Endothelial cell of umbilical vein (primary cell): ENCODE data around the gene LEMD3. TPM values are rescaled to one million over a fixed set of nuclear protein-coding genes. Genes with fewer than 3 reads are reported as not detected.

Experiments used
- Bru-seq: library from RNA; stranded (reverse); fragments of 400-500 nt; gene quantifications from one replicate; lab custom pipeline; 2021; lab: Mats Ljungman, UMichigan
- BruChase-seq, 2 experiments: library from RNA; stranded (reverse); fragments of 400-500 nt; gene quantifications; one replicate each; lab custom pipeline; 2021; lab: Mats Ljungman, UMichigan
- BruUV-seq: library from RNA; stranded (reverse); fragments of 400-500 nt; replicated peaks from 2 replicates; lab custom pipeline; 2021; lab: Mats Ljungman, UMichigan
- CTCF ChIA-PET: fragments of 300-600, 350-600 bp; sonication (Branson Sonifier 250); formaldehyde crosslinking; loops from one replicate; lab custom pipeline; 2021; ENCODE audit warnings: antibody characterized with exemption, inconsistent platforms; lab: Charles Lee
- POLR2A ChIA-PET: fragments of 300-600, 350-600 bp; sonication (Branson Sonifier 250); formaldehyde crosslinking; loops from one replicate; lab custom pipeline; 2021; ENCODE audit warnings: antibody characterized with exemption, inconsistent platforms; lab: Charles Lee
- DNase-seq: peaks from one replicate; pipeline ENCODE4 v3.0.0-alpha.2; 2011; ENCODE audit warnings: low read depth, low spot score
- FAIRE-seq: peaks from 2 replicates; lab custom pipeline; 2011; peaks lifted over from hg19 to GRCh38; lab: Jason Lieb, UNC
- H2AFZ ChIP-seq: 2 replicates; pipeline ENCODE4 v1.6.0; 2012; ENCODE audit warnings: low read depth, low read length, control low read depth, inconsistent platforms
- H3K27ac ChIP-seq: 2 replicates; pipeline ENCODE4 v1.5.1; 2011; ENCODE audit warnings: low read depth, mild to moderate bottlenecking, control low read depth, low read length, moderate library complexity; ENCODE audit not compliant: insufficient read depth
- H3K27me3 ChIP-seq, 2 experiments: 2 replicates each; pipeline versions ENCODE4 v1.6.0 to v1.6.1; 2011; ENCODE audit warnings: low read length in 2 of 2, mixed read lengths in 1 of 2; ENCODE audit not compliant: control insufficient read depth in 2 of 2, insufficient read depth in 2 of 2
- H3K36me3 ChIP-seq, 2 experiments: 2 replicates in 1 of 2; 3 replicates in 1 of 2; pipeline ENCODE4 v1.5.1; 2011; ENCODE audit warnings: low read length in 2 of 2, mild to moderate bottlenecking in 1 of 2, moderate library complexity in 1 of 2; ENCODE audit not compliant: control insufficient read depth in 2 of 2, insufficient read depth in 2 of 2; ENCODE audit errors: extremely low read depth in 1 of 2
- H3K4me1 ChIP-seq: 3 replicates; pipeline ENCODE4 v1.5.1; 2011; ENCODE audit warnings: mild to moderate bottlenecking, low read length; ENCODE audit not compliant: control insufficient read depth, insufficient read depth; ENCODE audit errors: extremely low read depth
- H3K4me2 ChIP-seq: 2 replicates; pipeline ENCODE4 v1.6.1; 2011; ENCODE audit warnings: low read length, control low read depth, mixed read lengths; ENCODE audit not compliant: insufficient read depth
- H3K4me3 ChIP-seq, 3 experiments: fragments of 200-600 bp in 1 of 3; sonication (generic), shearing (Covaris generic) in 1 of 3; replicated peaks in 1 of 3; 2 replicates each; pipeline ENCODE4 v1.5.1; 2011 to 2016; ENCODE audit warnings: control low read depth in 3 of 3, low read length in 3 of 3, mild to moderate bottlenecking in 2 of 3, inconsistent platforms in 1 of 3, low read depth in 1 of 3, moderate library complexity in 1 of 3; ENCODE audit not compliant: insufficient read depth in 1 of 3
- H3K79me2 ChIP-seq: 2 replicates; pipeline ENCODE4 v1.6.0; 2012; ENCODE audit warnings: low read length, inconsistent platforms; ENCODE audit not compliant: control insufficient read depth, insufficient read depth
- H3K9ac ChIP-seq: replicated peaks from 2 replicates; pipeline ENCODE3; 2011; ENCODE audit warnings: low read length, control low read depth; ENCODE audit not compliant: insufficient read depth; ENCODE audit errors: extremely low read depth
- H3K9me1 ChIP-seq: replicated peaks from 3 replicates; pipeline ENCODE4 v1.6.0; 2011; ENCODE audit warnings: mild to moderate bottlenecking, low read length; ENCODE audit not compliant: control insufficient read depth, insufficient read depth; ENCODE audit errors: extremely low read depth
- H3K9me3 ChIP-seq: replicated peaks from 2 replicates; pipeline ENCODE4 v1.5.1; 2012; ENCODE audit warnings: low read length, inconsistent platforms; ENCODE audit not compliant: control insufficient read depth, insufficient read depth
- H4K20me1 ChIP-seq: replicated peaks from 2 replicates; pipeline ENCODE3; 2011; ENCODE audit warnings: mild to moderate bottlenecking, low read length; ENCODE audit not compliant: control insufficient read depth, insufficient read depth; ENCODE audit errors: extremely low read depth
- FOS ChIP-seq: IDR thresholded peaks from 2 replicates; pipeline ENCODE4 v1.6.1; 2011; ENCODE audit warnings: mild to moderate bottlenecking, low read length, moderate library complexity, borderline replicate concordance; ENCODE audit not compliant: insufficient read depth
- JUN ChIP-seq: IDR thresholded peaks from 2 replicates; pipeline ENCODE4 v1.6.1; 2011; ENCODE audit warnings: borderline replicate concordance, low read depth; ENCODE audit not compliant: insufficient read length, insufficient read depth
- MYC ChIP-seq: IDR thresholded peaks from one replicate; pipeline ENCODE4 v1.6.1; 2011; ENCODE audit warnings: mild to moderate bottlenecking, low read depth, low read length
- POLR2A ChIP-seq: IDR thresholded peaks from 2 replicates; pipeline ENCODE4 v1.6.1; 2012; ENCODE audit warnings: low read depth, mild to moderate bottlenecking, control low read depth, low read length
- POLR2AphosphoS5 ChIP-seq: IDR thresholded peaks from 2 replicates; pipeline ENCODE4 v1.6.1; 2012; ENCODE audit warnings: low read depth, mild to moderate bottlenecking, control low read depth, low read length, moderate library complexity; ENCODE audit not compliant: insufficient read depth
- dilution Hi-C: fragments of 300-500 bp; cut with MboI; formaldehyde crosslinking; loops from one replicate; pipeline ENCODE4 v1.15.0; 2019; ENCODE audit warnings: low sequenced_read_pairs; ENCODE audit not compliant: extremely low pct_ligation_motif_present
- intact Hi-C: fragments of 100-400 bp; cut with micrococcal nuclease; formaldehyde crosslinking; loops from one replicate; pipeline ENCODE4 v1.10.0; 2022
- long read RNA-seq: library from polyadenylated mRNA; stranded (forward); transcript quantifications from one replicate; pipeline ENCODE4 v2.0.0, GENCODE V29; 2021
- polyA minus RNA-seq, 3 experiments: library from RNA; depleted of rRNA, polyadenylated mRNA; stranded (reverse); fragments of >200 nt; gene quantifications; 1 replicate in 1 of 3; 2 replicates in 2 of 3; pipeline ENCODE4 v1.2.3, GENCODE V29; 2011
- polyA plus RNA-seq, 4 experiments: library from polyadenylated mRNA; depleted of rRNA in 3 of 4; stranded (reverse) in 3 of 4; unstranded in 1 of 4; fragments of >200 nt; gene quantifications; 2 replicates each; pipeline versions ENCODE4 v1.2.1 to v1.2.3, GENCODE V29; 2011 to 2012; ENCODE audit warnings: missing spikeins in 1 of 4
- total RNA-seq: library from RNA; stranded (reverse); gene quantifications from 2 replicates; pipeline ENCODE4 v1.2.3, GENCODE V29; 2021

LEMD3 gene
- 24.2 and 29.0 TPM in 2 replicates for total RNA-seq
- polyA plus RNA-seq = 4.6 and 7.4 TPM in 2 replicates
- 4.3 and 4.5 TPM in 2 replicates for polyA plus RNA-seq (2011; cell fraction: cytosol; rRNA removed)
- polyA plus RNA-seq (2011; cell fraction: nucleus; rRNA removed) = 17.6 and 25.7 TPM in 2 replicates
- polyA plus RNA-seq (2012) = 14.8 and 15.0 TPM in 2 replicates
- polyA minus RNA-seq = 10.3 and 11.4 TPM in 2 replicates
- polyA minus RNA-seq (2011; cell fraction: cytosol; rRNA and poly(A)+ RNA removed) = 16.3 TPM
- 24.8 and 27.4 TPM in 2 replicates for polyA minus RNA-seq (2011; cell fraction: nucleus; rRNA and poly(A)+ RNA removed)
- percentile 86 among the genes with signal in this experiment for Bru-seq, nascent RNA
- percentile 64 among the genes with signal in this experiment for BruChase-seq, experiment 1, labeled RNA remaining after a 6-hour chase
- percentile 82 among the genes with signal in this experiment for BruChase-seq, experiment 2, labeled RNA remaining after a 2-hour chase
- long read RNA-seq, full-length matches to known transcripts = 23 of 29 reads
- long read RNA-seq, partial matches to known transcripts = 4 of 29 reads
- long read RNA-seq, other reads (novel, unspliced or antisense) = 2 of 29 reads

GRCh38 chr12:65169320-65170208 is at the start of gene LEMD3:
TSS of gene LEMD3 (plus strand) at chr12:65169583. CDS start at chr12:65169597, 14 bp downstream.
- no peak for TF ChIP-seq MYC
- no peak for TF ChIP-seq FOS
- no peak for TF ChIP-seq JUN
- TF ChIP-seq POLR2AphosphoS5 = peak; percentile 84
- TF ChIP-seq POLR2A = peak; percentile 93
- FAIRE-seq (peak; percentile 83), DNase-seq (peak; percentile 88)
- Histone ChIP-seq H3K4me3 (peak within 1 kb of the TSS; percentile 77 to 97 (median 97)), H3K9me1 (no peaks in the 10 kb centered on the region), H3K4me2 (peak within 1 kb of the TSS; percentile 100), H3K27me3 (no peaks in the 10 kb centered on the region), H4K20me1 (peaks cover 4% of the 10 kb centered on the region), H3K9ac (peak within 1 kb of the TSS; percentile 96), H2AFZ (peak within 1 kb of the TSS; percentile 100), H3K36me3 (no peaks in the 10 kb centered on the region), H3K79me2 (peaks cover 50% of the 10 kb centered on the region), H3K9me3 (no peaks in the 10 kb centered on the region), H3K4me1 (peaks cover 33% of the 10 kb centered on the region), H3K27ac (peak within 1 kb of the TSS; percentile 98)
- ChIA-PET POLR2A (interaction anchor here (0.6 to 1.6 kb wide), 6 partner anchors 18 to 956 kb away, joined by 3 to 5 read pairs (median 4); no protein-coding TSS in a partner anchor), CTCF (interaction anchor here (0.8 to 6.8 kb wide), 11 partner anchors 11 to 373 kb away, joined by 3 to 91 read pairs (median 3); no protein-coding TSS in a partner anchor)
- BruUV-seq = TSS peak; percentile 2
- dilution Hi-C loops (no loop called here), intact Hi-C loops (loop anchor here (1.0 to 5.0 kb wide), 5 partner anchors 39 to 109 kb away; partner anchors contain the start of genes MSRB3 and WIF1)
